Peyer's patch (tissue), 4 donors: ENCODE data around the gene PRAF2.

Experiments used
- POLR2A ChIP-seq, 2 donors: fragments of 450-650 bp; IDR thresholded peaks; one replicate each; pipeline ENCODE4 v1.5.1; 2017; ENCODE audit warnings: antibody characterized with exemption in 2 of 2, mild to moderate bottlenecking in 2 of 2, moderate library complexity in 2 of 2
- TF ChIP-seq, protein P1 (sequence below), 6 experiments: fragments of 450-650 bp in 4 of 6; fragments of 200-600 bp in 2 of 6; sonication (generic) in 1 of 6; IDR thresholded peaks; one replicate each; pipeline ENCODE4 v1.5.1; 2017 to 2019; ENCODE audit warnings: antibody characterized with exemption in 6 of 6, mild to moderate bottlenecking in 3 of 6, moderate library complexity in 1 of 6

DNA sequence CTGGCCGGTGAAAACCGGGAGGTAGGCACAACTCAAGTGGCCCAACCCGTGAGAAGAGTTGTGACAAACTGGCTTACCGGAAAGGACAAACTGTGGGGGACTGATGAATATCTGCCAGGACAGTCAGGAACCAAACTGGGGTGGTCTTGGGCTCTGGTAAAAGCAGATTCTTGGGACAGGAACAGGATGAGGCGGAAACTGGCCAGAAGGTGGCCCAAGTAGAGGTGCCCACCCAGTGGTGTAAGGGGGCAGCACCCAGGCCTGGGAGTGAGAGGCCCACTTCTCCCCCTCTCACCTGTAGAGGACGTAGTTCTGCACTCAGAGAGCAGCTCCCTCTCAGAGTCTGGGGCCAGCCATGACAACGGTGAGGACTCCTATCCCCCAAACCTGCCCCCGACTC, 9.1 kb downstream of the PRAF2 start:
- TF ChIP-seq, protein P1, sequence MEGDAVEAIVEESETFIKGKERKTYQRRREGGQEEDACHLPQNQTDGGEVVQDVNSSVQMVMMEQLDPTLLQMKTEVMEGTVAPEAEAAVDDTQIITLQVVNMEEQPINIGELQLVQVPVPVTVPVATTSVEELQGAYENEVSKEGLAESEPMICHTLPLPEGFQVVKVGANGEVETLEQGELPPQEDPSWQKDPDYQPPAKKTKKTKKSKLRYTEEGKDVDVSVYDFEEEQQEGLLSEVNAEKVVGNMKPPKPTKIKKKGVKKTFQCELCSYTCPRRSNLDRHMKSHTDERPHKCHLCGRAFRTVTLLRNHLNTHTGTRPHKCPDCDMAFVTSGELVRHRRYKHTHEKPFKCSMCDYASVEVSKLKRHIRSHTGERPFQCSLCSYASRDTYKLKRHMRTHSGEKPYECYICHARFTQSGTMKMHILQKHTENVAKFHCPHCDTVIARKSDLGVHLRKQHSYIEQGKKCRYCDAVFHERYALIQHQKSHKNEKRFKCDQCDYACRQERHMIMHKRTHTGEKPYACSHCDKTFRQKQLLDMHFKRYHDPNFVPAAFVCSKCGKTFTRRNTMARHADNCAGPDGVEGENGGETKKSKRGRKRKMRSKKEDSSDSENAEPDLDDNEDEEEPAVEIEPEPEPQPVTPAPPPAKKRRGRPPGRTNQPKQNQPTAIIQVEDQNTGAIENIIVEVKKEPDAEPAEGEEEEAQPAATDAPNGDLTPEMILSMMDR (IDR thresholded peaks at IDR 0.05): no peak
- TF ChIP-seq POLR2A (IDR thresholded peaks at IDR 0.05): no peak
